ENCODE measurements around the gene RIC3.

GRCh38 chr11:8084352-8084751 lies 84.5 kb downstream of the RIC3 start:
- no peak for TF ChIP-seq EZH2 (IDR thresholded peaks at IDR 0.05)
- no peak for TF ChIP-seq CBX3 (IDR thresholded peaks at IDR 0.05; ENCODE audit: low read depth)
- TF ChIP-seq, protein P1, sequence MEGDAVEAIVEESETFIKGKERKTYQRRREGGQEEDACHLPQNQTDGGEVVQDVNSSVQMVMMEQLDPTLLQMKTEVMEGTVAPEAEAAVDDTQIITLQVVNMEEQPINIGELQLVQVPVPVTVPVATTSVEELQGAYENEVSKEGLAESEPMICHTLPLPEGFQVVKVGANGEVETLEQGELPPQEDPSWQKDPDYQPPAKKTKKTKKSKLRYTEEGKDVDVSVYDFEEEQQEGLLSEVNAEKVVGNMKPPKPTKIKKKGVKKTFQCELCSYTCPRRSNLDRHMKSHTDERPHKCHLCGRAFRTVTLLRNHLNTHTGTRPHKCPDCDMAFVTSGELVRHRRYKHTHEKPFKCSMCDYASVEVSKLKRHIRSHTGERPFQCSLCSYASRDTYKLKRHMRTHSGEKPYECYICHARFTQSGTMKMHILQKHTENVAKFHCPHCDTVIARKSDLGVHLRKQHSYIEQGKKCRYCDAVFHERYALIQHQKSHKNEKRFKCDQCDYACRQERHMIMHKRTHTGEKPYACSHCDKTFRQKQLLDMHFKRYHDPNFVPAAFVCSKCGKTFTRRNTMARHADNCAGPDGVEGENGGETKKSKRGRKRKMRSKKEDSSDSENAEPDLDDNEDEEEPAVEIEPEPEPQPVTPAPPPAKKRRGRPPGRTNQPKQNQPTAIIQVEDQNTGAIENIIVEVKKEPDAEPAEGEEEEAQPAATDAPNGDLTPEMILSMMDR (IDR thresholded peaks at IDR 0.05 in 2 of 3, conservative IDR thresholded peaks at IDR 0.05 in 1 of 3; ENCODE audit: borderline replicate concordance in 1 of 3, insufficient read depth in 1 of 3, low read depth in 2 of 3, low read length in 2 of 3) = no peak
- no peak for TF ChIP-seq ZFX (IDR thresholded peaks at IDR 0.05)
